Activated T-helper 1 cell treated with Interleukin-2 at 50 U/mL for 16 hours (primary cell): ENCODE measurements around the gene ABI3.
A peak's percentile ranks its signal among the peaks of the same experiment; 100 is the strongest.
"Not testable (repeated sequence)": the region's sequence is repeated elsewhere in the genome, so short reads cannot be mapped to it uniquely, and the experiment has no call there.

Source experiments
- DNase-seq: peaks from one replicate; pipeline ENCODE4 v3.0.0-alpha.2; 2020; ENCODE audit warnings: low read depth

ABI3 gene

GRCh38 chr17:49210158-49211029 lies at the start of gene ABI3, which contains the start of gene GNGT2:
TSS of gene ABI3 (plus strand) at chr17:49210707. CDS start at chr17:49210725, 18 bp downstream.
TSS of gene GNGT2 (minus strand) at chr17:49210574. CDS start at chr17:49207422, 3,152 bp downstream.
- DNase-seq: peak; percentile 35

GRCh38 chr17:49162866-49163265 lies 47.6 kb upstream of the ABI3 start:
- no peak for DNase-seq

GRCh38 chr17:49165143-49165542 lies 45.4 kb upstream of the ABI3 start:
- DNase-seq: no peak

GRCh38 chr17:49168706-49169105 lies 41.8 kb upstream of the ABI3 start:
- no peak for DNase-seq

GRCh38 chr17:49170216-49170615 lies 40.3 kb upstream of the ABI3 start:
- no peak for DNase-seq

GRCh38 chr17:49170711-49171110 lies 39.8 kb upstream of the ABI3 start:
- not testable (repeated sequence) for DNase-seq

GRCh38 chr17:49175978-49176377 lies 34.5 kb upstream of the ABI3 start:
- not testable (repeated sequence) for DNase-seq

- DNase-seq: peak; percentile 31
Measured at GRCh38 chr17:49180303-49180702, 30.2 kb upstream of the ABI3 start.

- no peak for DNase-seq
Measured at GRCh38 chr17:49180998-49181635, 29.4 kb upstream of the ABI3 start.

- no peak for DNase-seq
Measured at GRCh38 chr17:49183341-49183740, 27.2 kb upstream of the ABI3 start.

- DNase-seq: no peak
Measured at GRCh38 chr17:49183801-49184200, 26.7 kb upstream of the ABI3 start.

GRCh38 chr17:49184522-49184921 lies 26.0 kb upstream of the ABI3 start:
- DNase-seq: not testable (repeated sequence)

- DNase-seq: not testable (repeated sequence)
Measured at GRCh38 chr17:49185381-49185780, 25.1 kb upstream of the ABI3 start.

GRCh38 chr17:49187301-49187700 lies 23.2 kb upstream of the ABI3 start:
- DNase-seq: no peak

GRCh38 chr17:49190932-49191331 lies 19.6 kb upstream of the ABI3 start:
- DNase-seq: no peak

GRCh38 chr17:49191409-49191916 lies 19.0 kb upstream of the ABI3 start:
- DNase-seq: no peak

GRCh38 chr17:49191917-49192741 lies 18.4 kb upstream of the ABI3 start:
- DNase-seq: peak; percentile 86

- DNase-seq: no peak
Measured at GRCh38 chr17:49193513-49194296, 16.8 kb upstream of the ABI3 start.

GRCh38 chr17:49194297-49194607 lies 16.3 kb upstream of the ABI3 start:
- DNase-seq: no peak

GRCh38 chr17:49195751-49196150 lies 14.8 kb upstream of the ABI3 start:
- DNase-seq: no peak

GRCh38 chr17:49196520-49196919 lies 14.0 kb upstream of the ABI3 start:
- no peak for DNase-seq
